Neural progenitor cell (in vitro differentiated cells): ENCODE measurements around the gene TACR1.

Source experiments
- EZH2 ChIP-seq: fragments of 200-600 bp; sonication (generic); IDR thresholded peaks from 2 replicates; pipeline ENCODE4 v1.6.1; 2017; ENCODE audit warnings: antibody characterized with exemption, mild to moderate bottlenecking, moderate library complexity
- EZH2phosphoT487 ChIP-seq: fragments of 200-600 bp; sonication (generic); IDR thresholded peaks from 2 replicates; pipeline ENCODE4 v1.6.1; 2017; ENCODE audit warnings: antibody characterized with exemption
- TF ChIP-seq, protein P1 (sequence below): fragments of 200-600 bp; sonication (generic); IDR thresholded peaks from 2 replicates; pipeline ENCODE4 v1.5.1; 2017; ENCODE audit warnings: antibody characterized with exemption, mild to moderate bottlenecking

DNA sequence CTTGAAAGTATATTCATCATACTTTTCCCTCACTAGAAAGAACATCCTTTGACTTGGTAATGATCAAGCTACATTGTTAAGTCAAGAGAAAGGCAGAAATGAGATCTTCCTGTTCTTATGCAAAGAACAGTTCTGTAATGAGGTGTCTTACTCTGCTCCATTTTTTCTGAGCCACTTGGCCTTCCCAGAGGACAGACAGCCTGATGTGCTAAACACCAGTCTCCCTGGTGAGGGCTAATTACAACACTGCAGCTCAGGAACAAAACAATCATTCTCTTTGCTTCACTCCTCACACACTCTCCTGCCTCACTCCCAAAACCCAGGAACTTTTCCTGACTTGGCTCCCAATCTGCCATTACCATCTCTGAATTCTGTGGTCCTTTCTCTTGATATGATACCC is 25.6 kb downstream of the TACR1 start:
- TF ChIP-seq, protein P1, sequence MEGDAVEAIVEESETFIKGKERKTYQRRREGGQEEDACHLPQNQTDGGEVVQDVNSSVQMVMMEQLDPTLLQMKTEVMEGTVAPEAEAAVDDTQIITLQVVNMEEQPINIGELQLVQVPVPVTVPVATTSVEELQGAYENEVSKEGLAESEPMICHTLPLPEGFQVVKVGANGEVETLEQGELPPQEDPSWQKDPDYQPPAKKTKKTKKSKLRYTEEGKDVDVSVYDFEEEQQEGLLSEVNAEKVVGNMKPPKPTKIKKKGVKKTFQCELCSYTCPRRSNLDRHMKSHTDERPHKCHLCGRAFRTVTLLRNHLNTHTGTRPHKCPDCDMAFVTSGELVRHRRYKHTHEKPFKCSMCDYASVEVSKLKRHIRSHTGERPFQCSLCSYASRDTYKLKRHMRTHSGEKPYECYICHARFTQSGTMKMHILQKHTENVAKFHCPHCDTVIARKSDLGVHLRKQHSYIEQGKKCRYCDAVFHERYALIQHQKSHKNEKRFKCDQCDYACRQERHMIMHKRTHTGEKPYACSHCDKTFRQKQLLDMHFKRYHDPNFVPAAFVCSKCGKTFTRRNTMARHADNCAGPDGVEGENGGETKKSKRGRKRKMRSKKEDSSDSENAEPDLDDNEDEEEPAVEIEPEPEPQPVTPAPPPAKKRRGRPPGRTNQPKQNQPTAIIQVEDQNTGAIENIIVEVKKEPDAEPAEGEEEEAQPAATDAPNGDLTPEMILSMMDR, result no peak
- TF ChIP-seq EZH2 (no peak), EZH2phosphoT487 (no peak)
